Measurements from ENCODE around the gene FUT3. TPM values are rescaled to one million over a fixed set of nuclear protein-coding genes. Genes with fewer than 3 reads are reported as not detected.

The FUT3 gene
- total RNA-seq: 11.3 TPM
- long read RNA-seq, partial matches to known transcripts: 0 of 10 reads
- long read RNA-seq, other reads (novel, unspliced or antisense): 3 of 10 reads

GRCh38 chr19:5851302-5851701 is at the start of gene FUT3:
FUT3 (minus strand) TSS chr19:5851449.
- H3K9me3 ChIP-seq: no peaks in the 10 kb centered on the region
- H3K27ac ChIP-seq: peak within 1 kb of the TSS; percentile 72
- intact Hi-C loops (cut with DNase I): no loop called here
- TF ChIP-seq CTCF (IDR thresholded peaks at IDR 0.05): no peak
- no peaks in the 10 kb centered on the region for H3K27me3 ChIP-seq (ENCODE audit: low read depth)
- H3K4me3 ChIP-seq: peak within 1 kb of the TSS; percentile 27
- peak; percentile 65 for DNase-seq
- peaks cover 11% of the 10 kb centered on the region for H3K4me1 ChIP-seq
- ATAC-seq: peak; percentile 92 to 94
- no peaks in the 10 kb centered on the region for H3K36me3 ChIP-seq

- ATAC-seq (no peak), DNase-seq (no peak)
- no peak overlapping the region for H3K4me3 ChIP-seq
- TF ChIP-seq CTCF (IDR thresholded peaks at IDR 0.05): no peak
- intact Hi-C loops (cut with DNase I): no loop called here
- H3K27ac ChIP-seq: no peak overlapping the region
- peaks cover 24% of the 10 kb centered on the region for H3K36me3 ChIP-seq
- no peaks in the 10 kb centered on the region for H3K27me3 ChIP-seq (ENCODE audit: low read depth)
- H3K4me1 ChIP-seq: peaks cover 21% of the 10 kb centered on the region
- H3K9me3 ChIP-seq: no peaks in the 10 kb centered on the region
These were observed 49.7 kb upstream of the FUT3 start for GRCh38 chr19:5900976-5901375.

GRCh38 chr19:5899728-5900526 is 48.7 kb upstream of the FUT3 start:
- H3K4me1 ChIP-seq: peaks cover 12% of the 10 kb centered on the region
- H3K36me3 ChIP-seq: peaks cover 35% of the 10 kb centered on the region
- ATAC-seq (no peak), DNase-seq (no peak)
- H3K27me3 ChIP-seq (ENCODE audit: low read depth): no peaks in the 10 kb centered on the region
- H3K27ac ChIP-seq: no peak overlapping the region
- TF ChIP-seq CTCF (IDR thresholded peaks at IDR 0.05): no peak
- no peaks in the 10 kb centered on the region for H3K9me3 ChIP-seq
- intact Hi-C loops (cut with DNase I): no loop called here
- H3K4me3 ChIP-seq: no peak overlapping the region

GRCh38 chr19:5897189-5897969 is 46.1 kb upstream of the FUT3 start:
- DNase-seq (no peak), ATAC-seq (no peak)
- Histone ChIP-seq H3K4me1 (peaks cover 5% of the 10 kb centered on the region), H3K4me3 (no peak overlapping the region), H3K9me3 (no peaks in the 10 kb centered on the region), H3K27ac (no peak overlapping the region), H3K36me3 (peaks cover 40% of the 10 kb centered on the region), H3K27me3 (ENCODE audit: low read depth) (peaks cover 2% of the 10 kb centered on the region)
- intact Hi-C loops (cut with DNase I): no loop called here
- TF ChIP-seq CTCF (IDR thresholded peaks at IDR 0.05): no peak

- TF ChIP-seq CTCF (IDR thresholded peaks at IDR 0.05): no peak
- Histone ChIP-seq H3K27me3 (ENCODE audit: low read depth) (peaks cover 10% of the 10 kb centered on the region), H3K4me3 (no peak overlapping the region), H3K36me3 (peaks cover 40% of the 10 kb centered on the region), H3K9me3 (no peaks in the 10 kb centered on the region), H3K4me1 (no peaks in the 10 kb centered on the region), H3K27ac (no peak overlapping the region)
- intact Hi-C loops (cut with DNase I): no loop called here
- no peak for DNase-seq
- ATAC-seq: no peak
These were observed 45.3 kb upstream of the FUT3 start for GRCh38 chr19:5896365-5897076.

Data from lower lobe of right lung (tissue), 2 donors.